GM18517 (cell line): ENCODE data around the gene NEXN.
"Not testable (repeated sequence)": the region's sequence is repeated elsewhere in the genome, so short reads cannot be mapped to it uniquely, and the experiment has no call there.

Source experiments
- ATAC-seq: cut with Tn5 transposase; IDR thresholded peaks from one replicate; pipeline ENCODE4 v1.9.1; 2021; ENCODE audit warnings: mild to moderate bottlenecking, moderate library complexity; ENCODE audit not compliant: unreplicated experiment

NEXN gene

GRCh38 chr1:77905603-77906002, 17.2 kb downstream of the NEXN start:
- no peak for ATAC-seq

DNA sequence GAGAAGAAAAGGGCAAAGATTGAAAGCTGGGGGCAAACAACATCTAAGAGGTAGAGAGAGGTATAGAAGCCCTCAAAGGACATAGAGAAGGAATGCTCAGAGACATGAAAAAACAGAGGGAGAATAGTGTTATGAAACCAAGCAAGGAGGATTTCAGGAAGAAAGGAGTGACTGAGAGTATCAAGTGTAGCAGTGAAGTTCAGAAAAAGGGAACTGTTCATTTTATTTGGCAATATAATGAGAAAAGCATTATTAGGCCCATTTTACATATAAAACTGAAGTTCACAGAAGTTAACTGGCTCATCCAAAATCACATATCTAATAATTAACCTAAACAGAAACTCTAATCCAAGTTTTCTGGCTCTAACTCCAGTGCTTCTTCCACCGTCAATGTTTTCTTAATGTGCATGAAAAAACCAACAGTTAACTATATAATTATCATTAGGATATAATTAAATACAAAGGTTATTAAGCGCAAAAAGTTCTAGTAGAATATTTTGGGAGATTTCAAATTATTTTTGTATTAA, 17.7 kb downstream of the NEXN start:
- ATAC-seq = no peak

- ATAC-seq = no peak
Observed at GRCh38 chr1:77906624-77907023, 18.2 kb downstream of the NEXN start.

- ATAC-seq = no peak
Observed at GRCh38 chr1:77910116-77910515, 21.7 kb downstream of the NEXN start.

DNA sequence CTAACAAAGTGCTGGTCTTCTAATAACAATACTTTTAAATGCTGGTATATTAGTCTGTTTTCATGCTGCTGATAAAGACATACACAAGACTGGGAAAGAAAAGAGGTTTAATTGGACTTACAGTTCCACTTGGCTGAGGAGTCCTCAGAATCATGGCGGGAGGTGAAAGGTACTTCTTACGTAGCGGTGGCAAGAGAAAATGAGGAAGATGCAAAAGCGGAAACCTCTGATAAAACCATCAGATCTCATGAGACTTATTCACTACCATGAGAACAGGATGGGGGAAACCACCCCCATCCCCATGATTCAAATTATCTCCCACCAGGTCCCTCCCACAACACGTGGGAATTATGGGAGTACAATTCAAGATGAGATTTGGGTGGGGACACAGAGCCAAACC, 30.5 kb downstream of the NEXN start:
- not testable (repeated sequence) for ATAC-seq

GRCh38 chr1:77925518-77925917, 37.1 kb downstream of the NEXN start:
- no peak for ATAC-seq

GRCh38 chr1:77925956-77926355, 37.5 kb downstream of the NEXN start:
- ATAC-seq = no peak

GRCh38 chr1:77926561-77927357, 38.3 kb downstream of the NEXN start:
- ATAC-seq = no peak

- no peak for ATAC-seq
Observed at GRCh38 chr1:77927414-77927813, 39.0 kb downstream of the NEXN start.

GRCh38 chr1:77929806-77930205, 41.4 kb downstream of the NEXN start:
- ATAC-seq = no peak

GRCh38 chr1:77938651-77939050, 50.2 kb downstream of the NEXN start:
- no peak for ATAC-seq

- ATAC-seq = no peak
Observed at GRCh38 chr1:77940921-77941570, 52.6 kb downstream of the NEXN start.

DNA sequence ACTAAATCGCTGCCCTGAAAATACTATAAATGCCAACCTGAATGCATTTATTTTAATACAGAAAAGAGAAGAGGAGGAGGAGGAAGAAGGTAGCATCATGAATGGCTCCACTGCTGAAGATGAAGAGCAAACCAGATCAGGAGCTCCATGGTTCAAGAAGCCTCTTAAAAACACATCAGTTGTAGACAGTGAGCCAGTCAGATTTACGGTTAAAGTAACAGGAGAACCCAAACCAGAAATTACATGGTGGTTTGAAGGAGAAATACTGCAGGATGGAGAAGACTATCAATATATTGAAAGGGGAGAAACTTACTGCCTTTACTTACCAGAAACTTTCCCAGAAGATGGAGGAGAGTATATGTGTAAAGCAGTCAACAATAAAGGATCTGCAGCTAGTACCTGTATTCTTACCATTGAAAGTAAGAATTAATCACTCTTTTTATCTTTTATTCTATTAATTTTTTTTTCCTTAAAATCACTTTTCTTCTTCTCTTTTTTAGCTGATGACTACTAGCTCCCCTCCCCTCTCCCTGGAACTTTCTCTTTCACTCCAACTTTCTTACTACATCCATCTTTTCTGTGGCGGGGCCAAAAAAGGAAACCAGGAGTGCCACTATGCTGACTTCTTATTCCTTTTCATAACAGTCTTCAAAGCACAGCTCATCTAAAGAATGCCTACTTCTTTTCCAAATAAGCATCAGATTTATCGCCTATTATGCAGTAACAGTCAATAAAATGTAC, 54.1 kb downstream of the NEXN start:
- no peak for ATAC-seq

GRCh38 chr1:77945345-77945744, 56.9 kb downstream of the NEXN start:
- ATAC-seq = no peak

DNA sequence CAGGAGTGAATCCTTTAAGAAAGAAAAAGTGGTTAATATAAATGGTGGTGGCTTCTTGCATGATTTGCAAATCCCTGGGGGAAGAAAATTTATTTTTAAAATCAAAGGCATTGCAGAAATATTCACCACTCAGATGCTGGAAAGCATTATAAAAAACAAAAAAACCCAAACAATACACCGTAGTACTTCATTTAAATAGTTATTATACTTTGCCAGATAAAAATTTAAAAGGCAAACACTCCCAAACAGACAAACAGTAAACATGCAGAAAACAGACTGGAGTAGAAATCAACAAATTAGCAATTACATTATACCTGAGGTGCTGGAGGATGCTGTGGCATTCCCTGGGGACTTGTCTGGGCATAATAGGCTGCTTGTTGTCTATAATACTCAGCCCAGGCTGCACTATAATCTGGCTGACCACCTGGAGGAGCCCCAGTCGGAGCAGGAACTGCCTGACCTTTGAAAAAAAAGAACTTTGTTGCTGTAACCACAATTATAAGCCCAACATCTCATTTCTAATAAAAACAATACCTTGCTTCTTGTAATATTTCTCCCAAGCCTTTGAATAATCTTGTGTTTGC, 60.5 kb downstream of the NEXN start:
- ATAC-seq = no peak

- ATAC-seq = peak; percentile 72
Observed at GRCh38 chr1:77950873-77951272, 62.4 kb downstream of the NEXN start.

DNA sequence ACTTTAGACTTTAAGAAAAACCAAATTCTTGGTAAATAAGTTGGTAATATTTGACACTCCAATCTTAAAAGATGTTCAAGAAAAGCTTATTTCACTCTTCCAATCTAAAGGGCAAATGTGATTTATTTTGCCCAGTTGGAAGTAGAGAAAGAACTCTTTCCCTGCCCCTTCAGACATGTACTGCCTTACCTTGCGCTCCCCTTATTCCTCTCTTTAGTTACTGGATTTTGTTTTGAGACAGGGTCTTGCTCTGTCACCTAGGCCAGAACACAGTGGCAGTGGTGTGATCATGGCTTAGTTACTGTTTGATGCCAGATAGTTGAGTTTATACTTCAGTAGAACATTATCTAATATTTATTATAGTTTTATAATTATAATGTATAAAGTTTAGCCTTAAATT, 62.9 kb downstream of the NEXN start:
- ATAC-seq = no peak

- no peak for ATAC-seq
Observed at GRCh38 chr1:77953907-77954306, 65.5 kb downstream of the NEXN start.

DNA sequence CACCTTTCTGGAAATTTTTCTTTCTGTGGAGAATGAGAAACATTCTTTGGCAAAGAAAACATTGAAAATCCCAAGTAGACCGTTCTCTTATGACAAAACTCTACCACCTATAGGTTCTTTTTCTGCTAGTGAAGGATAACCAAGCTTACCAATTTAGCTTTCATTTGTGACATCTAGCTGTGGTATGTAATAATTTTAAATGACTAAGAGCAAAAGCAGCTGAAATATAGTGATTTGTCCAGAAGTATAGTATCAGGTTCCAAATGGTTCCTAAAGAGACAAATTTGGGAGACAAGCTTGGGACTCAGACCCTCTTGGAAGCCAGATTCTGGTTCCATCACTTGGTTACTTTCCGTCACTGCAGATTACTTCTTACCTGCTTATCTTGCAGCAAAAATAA, 66.1 kb downstream of the NEXN start:
- ATAC-seq = no peak

GRCh38 chr1:77955709-77956108, 67.3 kb downstream of the NEXN start:
- ATAC-seq = no peak

DNA sequence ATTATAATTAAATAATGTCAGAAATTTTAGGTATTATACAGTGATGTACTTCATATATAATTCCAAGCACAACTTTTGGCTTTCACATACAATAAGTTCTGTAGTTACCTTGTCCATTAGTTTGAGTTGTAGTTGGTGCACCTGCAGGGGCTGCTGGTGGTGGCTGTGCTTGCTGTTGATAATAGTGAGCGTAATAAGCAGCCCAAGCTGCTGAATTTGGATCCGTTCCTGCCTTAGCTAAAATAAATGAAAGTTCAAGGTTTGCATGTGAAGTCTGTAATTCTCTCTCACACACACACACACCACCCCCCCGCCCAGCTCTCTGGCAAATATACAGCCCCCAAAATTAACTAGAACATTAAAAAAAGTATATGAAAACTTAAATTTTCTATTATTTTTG, 68.0 kb downstream of the NEXN start:
- no peak for ATAC-seq
